Measurements from ENCODE around the gene EBF3. TPM values are rescaled to one million over a fixed set of nuclear protein-coding genes. Genes with fewer than 3 reads are reported as not detected.
A peak's percentile ranks its signal among the peaks of the same experiment; 100 is the strongest.

The EBF3 gene
- total RNA-seq, 1 experiment from 2014 or later: 0.64 TPM

- no peaks in the 10 kb centered on the region for H3K9me3 ChIP-seq (ENCODE audit: control insufficient read depth, insufficient read depth, low read depth, low read length)
- TF ChIP-seq REST (IDR thresholded peaks at IDR 0.05; ENCODE audit: insufficient read depth in 1 of 2, low read depth in 2 of 2, low read length in 1 of 2) (no peak), SIN3A (IDR thresholded peaks at IDR 0.05; ENCODE audit: borderline replicate concordance, insufficient read depth, low read depth, low read length) (no peak), CTCF (IDR thresholded peaks at IDR 0.05) (no peak), TCF7L2 (IDR thresholded peaks at IDR 0.05; ENCODE audit: low read depth, low read length) (no peak), POLR2AphosphoS5 (IDR thresholded peaks at IDR 0.05; ENCODE audit: low read depth, low read length) (no peak)
- intact Hi-C loops (cut with micrococcal nuclease; ENCODE audit: unreplicated experiment): loop anchor here (10.0 kb wide), 1 partner anchor 501 kb away; the partner anchor contains the start of gene MGMT
- H3K4me1 ChIP-seq (ENCODE audit: control insufficient read depth, insufficient read depth, low read length): peaks cover 9% of the 10 kb centered on the region
- no peaks in the 10 kb centered on the region for H3K36me3 ChIP-seq (ENCODE audit: control insufficient read depth, insufficient read depth, low read length)
- CTCF ChIA-PET: no interaction called here
- no peak overlapping the region for H3K27ac ChIP-seq (ENCODE audit: low read length)
- ATAC-seq (no peak), DNase-seq (ENCODE audit: low read depth, low spot score) (no peak)
- BruUV-seq (replicated peaks): no TSS peak
- no peak overlapping the region for H3K4me3 ChIP-seq (ENCODE audit: low read depth in 2 of 2, low read length in 2 of 2)
- H3K27me3 ChIP-seq (ENCODE audit: control insufficient read depth, insufficient read depth, low read length): peaks cover 29% of the 10 kb centered on the region
- in situ Hi-C loops (cut with HindIII; ENCODE audit: low pct_unique_long_range_greater_than_20kb, low sequenced_read_pairs): no loop called here
- POLR2A ChIA-PET: no interaction called here
These were observed 1.3 kb upstream of the EBF3 start for GRCh38 chr10:129965425-129965808.

- H3K27ac ChIP-seq (ENCODE audit: low read length): no peak overlapping the region
- CTCF ChIA-PET: no interaction called here
- no peaks in the 10 kb centered on the region for H3K36me3 ChIP-seq (ENCODE audit: control insufficient read depth, insufficient read depth, low read length)
- POLR2A ChIA-PET: no interaction called here
- TF ChIP-seq CTCF (IDR thresholded peaks at IDR 0.05) (no peak), POLR2AphosphoS5 (IDR thresholded peaks at IDR 0.05; ENCODE audit: low read depth, low read length) (no peak), REST (IDR thresholded peaks at IDR 0.05; ENCODE audit: insufficient read depth in 1 of 2, low read depth in 2 of 2, low read length in 1 of 2) (no peak), TCF7L2 (IDR thresholded peaks at IDR 0.05; ENCODE audit: low read depth, low read length) (no peak), SIN3A (IDR thresholded peaks at IDR 0.05; ENCODE audit: borderline replicate concordance, insufficient read depth, low read depth, low read length) (no peak)
- no peaks in the 10 kb centered on the region for H3K9me3 ChIP-seq (ENCODE audit: control insufficient read depth, insufficient read depth, low read depth, low read length)
- H3K4me1 ChIP-seq (ENCODE audit: control insufficient read depth, insufficient read depth, low read length): peaks cover 9% of the 10 kb centered on the region
- intact Hi-C loops (cut with micrococcal nuclease; ENCODE audit: unreplicated experiment) (loop anchor here (5.0 to 10.0 kb wide), 2 partner anchors 83 to 500 kb away; partner anchors contain the start of gene MGMT), in situ Hi-C loops (cut with HindIII; ENCODE audit: low pct_unique_long_range_greater_than_20kb, low sequenced_read_pairs) (no loop called here)
- H3K27me3 ChIP-seq (ENCODE audit: control insufficient read depth, insufficient read depth, low read length): peaks cover 24% of the 10 kb centered on the region
- H3K4me3 ChIP-seq (ENCODE audit: low read depth in 2 of 2, low read length in 2 of 2): peak overlapping the region; percentile 24; a peak in 3 of 4 replicates
- no TSS peak for BruUV-seq (replicated peaks)
- no peak; the same call in 1 of the 2 replicates for ATAC-seq
- DNase-seq (ENCODE audit: low read depth, low spot score): no peak
These were observed 744 bp upstream of the EBF3 start for GRCh38 chr10:129964611-129965424.
